MV-4-11 (cell line): ENCODE data around the gene PERCC1.

Source experiments
- DNase-seq: peaks from one replicate; lab custom pipeline; 2025; lab: John Stamatoyannopoulos, UW

PERCC1 gene

GRCh38 chr16:1412847-1413246, 18.0 kb upstream of the PERCC1 start:
- no peak for DNase-seq

- DNase-seq: peak; percentile 49
Observed at GRCh38 chr16:1413684-1414531, 17.0 kb upstream of the PERCC1 start.

GRCh38 chr16:1414532-1415260, 16.2 kb upstream of the PERCC1 start, which contains the start of gene UNKL:
TSS of gene UNKL (minus strand) at chr16:1414704. CDS start at chr16:1414691, 13 bp downstream.
- peak; percentile 33 for DNase-seq

- DNase-seq: no peak
Observed at GRCh38 chr16:1416521-1416941, 14.3 kb upstream of the PERCC1 start.

- DNase-seq: no peak
Observed at GRCh38 chr16:1420111-1420539, 10.8 kb upstream of the PERCC1 start.

- DNase-seq: no peak
Observed at GRCh38 chr16:1422076-1422475, 8.8 kb upstream of the PERCC1 start.

- peak; percentile 22 for DNase-seq
Observed at GRCh38 chr16:1424028-1424427, 6.8 kb upstream of the PERCC1 start.

GRCh38 chr16:1425616-1426370, 5.1 kb upstream of the PERCC1 start:
- DNase-seq: no peak

- DNase-seq: no peak
Observed at GRCh38 chr16:1426734-1427471, 4.0 kb upstream of the PERCC1 start.

- no peak for DNase-seq
Observed at GRCh38 chr16:1427473-1428461, 3.1 kb upstream of the PERCC1 start.

- DNase-seq: peak; percentile 19
Observed at GRCh38 chr16:1428511-1428910, 2.4 kb upstream of the PERCC1 start.

GRCh38 chr16:1429012-1429411, 1.9 kb upstream of the PERCC1 start:
- no peak for DNase-seq

- DNase-seq: no peak
Observed at GRCh38 chr16:1429631-1430030, 1.2 kb upstream of the PERCC1 start.

GRCh38 chr16:1430214-1430758, 592 bp upstream of the PERCC1 start:
- DNase-seq: no peak

- no peak for DNase-seq
Observed at GRCh38 chr16:1431497-1432270, 806 bp downstream of the PERCC1 start.

GRCh38 chr16:1432388-1433262, 1.7 kb downstream of the PERCC1 start:
- no peak for DNase-seq

GRCh38 chr16:1433263-1433560, 2.3 kb downstream of the PERCC1 start:
- no peak for DNase-seq

- no peak for DNase-seq
Observed at GRCh38 chr16:1433756-1434155, 2.9 kb downstream of the PERCC1 start.
